NCI-H1930 (cell line): ENCODE measurements around the gene GGACT.
A peak's percentile ranks its signal among the peaks of the same experiment; 100 is the strongest.

Experiments
- DNase-seq, 2 experiments: peaks; one replicate each; lab custom pipeline; 2025; lab: John Stamatoyannopoulos, UW

The GGACT gene

DNA sequence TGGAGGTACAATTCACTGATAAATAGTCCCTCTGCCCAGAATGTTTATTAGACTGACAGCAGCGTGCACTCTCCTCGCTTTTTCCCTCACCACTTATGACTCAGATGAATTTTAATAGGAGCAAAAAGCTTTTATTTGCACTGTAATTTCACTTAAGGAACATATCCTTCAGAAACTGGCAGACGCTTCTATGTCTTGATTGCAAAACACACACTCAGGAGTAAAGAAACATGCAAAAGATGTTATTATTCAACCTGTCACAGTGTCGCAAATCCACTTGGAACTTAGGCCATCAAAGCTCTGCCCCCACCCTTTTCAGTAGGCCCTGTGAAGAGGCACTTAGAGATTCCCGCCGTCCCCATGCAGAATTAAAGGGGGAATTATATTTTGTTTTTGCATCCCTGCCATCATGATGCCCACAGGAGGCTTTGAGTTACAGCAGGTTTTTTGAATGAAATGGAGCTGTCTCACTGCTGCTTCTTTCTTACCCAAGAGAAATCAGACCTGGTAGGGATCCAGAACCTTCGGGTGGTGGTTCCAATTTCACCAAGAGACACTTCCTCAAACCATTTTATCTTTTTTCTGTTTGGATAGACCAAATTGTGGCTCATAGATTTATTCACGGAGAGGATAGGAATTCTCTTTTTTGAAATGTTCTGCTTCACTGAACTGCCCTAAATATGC, 74.5 kb downstream of the GGACT start:
- DNase-seq, result peak in 1 of 2 experiments; percentile 29

DNA sequence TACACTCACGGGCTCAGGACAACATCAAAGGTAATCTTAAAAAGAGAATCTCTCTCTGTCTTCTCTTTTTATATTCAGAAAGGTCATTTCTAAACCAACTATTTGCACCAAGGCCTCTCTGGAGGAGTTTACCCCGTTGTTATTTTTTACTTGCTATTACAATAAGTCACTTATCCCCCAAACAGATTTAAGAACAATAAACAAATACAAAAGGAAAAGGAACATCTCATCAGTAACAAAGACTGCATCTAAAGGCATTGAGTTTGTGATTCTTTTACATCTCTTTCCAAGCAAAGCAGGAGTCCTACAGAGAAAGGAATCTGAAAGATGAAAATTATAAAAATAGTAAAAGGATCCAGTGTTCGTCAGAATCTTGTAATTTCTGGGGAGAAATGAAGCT, 75.4 kb downstream of the GGACT start:
- no peak for DNase-seq

DNA sequence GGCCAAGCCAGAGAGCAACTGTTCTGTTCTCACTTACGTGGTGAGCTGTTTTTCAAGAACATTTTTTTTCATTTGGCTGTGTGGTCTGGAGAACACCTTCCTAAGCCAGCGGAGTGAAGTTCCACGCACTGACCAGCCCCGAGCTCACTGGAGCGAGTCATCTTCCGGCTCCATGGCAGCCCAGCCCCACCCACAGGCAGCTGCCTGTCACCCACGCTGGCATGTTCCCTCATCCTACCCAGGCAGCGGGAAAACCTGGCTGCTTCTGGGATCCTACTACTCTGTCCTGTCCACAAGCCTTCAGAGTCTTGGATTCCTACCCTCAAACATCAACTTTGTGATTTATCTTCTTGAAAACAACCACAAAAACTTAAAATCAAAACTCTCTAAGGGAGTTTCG, 76.2 kb downstream of the GGACT start:
- DNase-seq, result no peak

DNA sequence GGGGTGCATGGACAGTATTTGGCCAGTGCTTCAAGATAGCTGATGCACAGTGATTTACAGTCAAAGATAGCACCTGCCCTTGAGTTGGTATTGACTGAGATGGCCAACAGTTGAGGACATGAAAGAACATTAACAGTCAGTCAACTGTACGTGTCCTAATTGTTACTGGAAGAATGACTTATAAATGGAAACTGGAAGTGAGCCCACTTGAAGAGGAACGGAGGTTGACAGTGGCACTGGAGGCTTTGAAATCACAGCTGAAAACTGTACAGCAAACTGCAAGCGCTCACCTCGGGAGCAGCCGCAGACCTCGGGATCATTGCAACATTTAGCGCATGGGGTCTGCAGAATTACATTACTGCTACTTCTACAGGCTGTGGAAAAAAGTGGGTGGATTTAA, 77.1 kb downstream of the GGACT start:
- no peak for DNase-seq

DNA sequence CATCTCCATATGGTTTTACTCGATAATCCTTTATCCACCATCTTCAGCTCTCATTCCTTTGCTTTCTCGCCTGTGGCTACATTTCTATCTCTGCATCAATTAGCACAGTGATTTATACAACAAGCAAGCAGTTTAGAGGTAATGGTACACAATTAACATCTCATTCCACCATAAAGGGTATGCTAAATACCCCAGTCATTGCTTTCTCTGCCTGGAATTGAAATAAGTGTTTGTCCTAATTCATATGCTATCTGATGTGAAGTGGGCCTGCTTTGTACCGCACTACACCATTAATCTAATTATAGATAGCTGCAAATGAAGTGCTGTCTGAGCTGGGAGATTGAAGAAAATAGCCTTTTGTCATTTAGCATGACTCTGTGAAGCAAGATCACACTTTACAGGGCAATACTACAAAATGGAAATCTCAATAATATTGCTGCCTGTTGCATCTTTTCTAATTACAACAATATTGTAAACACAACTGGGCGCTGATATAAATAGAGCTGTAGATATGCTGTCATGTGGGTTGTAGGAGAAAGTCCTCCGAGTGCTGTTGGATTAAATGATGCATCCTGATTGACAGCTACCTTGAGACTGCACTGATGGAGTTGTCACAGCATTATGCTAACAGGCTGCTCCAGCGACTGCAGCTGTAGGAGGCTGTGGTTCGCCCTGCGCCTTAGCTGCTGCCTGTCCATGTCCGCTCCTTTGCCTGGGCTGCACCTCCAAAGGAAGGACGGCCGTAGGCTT, 78.2 kb downstream of the GGACT start:
- peak; percentile 39 to 50 for DNase-seq

DNA sequence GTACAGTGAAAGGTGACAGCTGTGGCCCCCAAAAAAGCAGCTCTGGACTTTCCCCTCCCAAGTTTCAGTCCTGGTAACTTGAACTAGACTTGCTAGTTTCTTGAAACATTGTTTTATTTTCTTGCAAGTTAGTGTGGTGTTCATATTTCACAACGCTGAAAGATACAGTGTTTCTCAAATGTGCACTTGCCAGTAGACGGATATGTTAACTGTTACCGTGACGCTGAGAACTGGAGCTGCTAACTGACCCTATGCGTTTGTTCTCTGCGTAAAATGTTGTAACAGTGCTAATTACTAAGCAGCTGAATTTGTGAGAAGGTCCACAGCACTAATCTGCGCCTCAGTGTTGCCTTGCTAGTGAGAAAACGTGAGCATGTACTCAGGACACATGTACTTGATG, 79.6 kb downstream of the GGACT start:
- peak; percentile 71 to 73 for DNase-seq

DNA sequence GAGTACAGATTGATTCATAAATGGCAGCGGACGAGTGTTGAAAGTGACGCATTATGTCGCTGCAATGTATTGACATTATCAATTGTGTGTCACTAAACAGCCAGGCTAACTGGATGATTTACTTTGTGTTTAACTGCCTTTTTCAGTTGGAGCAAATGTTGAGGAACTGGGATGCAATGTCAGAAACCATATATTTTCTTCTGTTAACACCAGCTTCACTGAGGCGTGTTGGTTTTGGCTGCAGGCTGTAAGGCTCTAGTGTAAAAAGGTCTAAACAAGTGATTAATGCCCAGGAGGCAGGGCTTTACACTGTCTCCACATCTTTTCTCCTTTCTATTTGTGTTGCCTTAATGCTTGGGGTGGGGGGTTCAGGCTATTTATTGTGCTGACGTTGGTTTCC, 80.1 kb downstream of the GGACT start:
- DNase-seq, result peak; percentile 96 to 97

DNA sequence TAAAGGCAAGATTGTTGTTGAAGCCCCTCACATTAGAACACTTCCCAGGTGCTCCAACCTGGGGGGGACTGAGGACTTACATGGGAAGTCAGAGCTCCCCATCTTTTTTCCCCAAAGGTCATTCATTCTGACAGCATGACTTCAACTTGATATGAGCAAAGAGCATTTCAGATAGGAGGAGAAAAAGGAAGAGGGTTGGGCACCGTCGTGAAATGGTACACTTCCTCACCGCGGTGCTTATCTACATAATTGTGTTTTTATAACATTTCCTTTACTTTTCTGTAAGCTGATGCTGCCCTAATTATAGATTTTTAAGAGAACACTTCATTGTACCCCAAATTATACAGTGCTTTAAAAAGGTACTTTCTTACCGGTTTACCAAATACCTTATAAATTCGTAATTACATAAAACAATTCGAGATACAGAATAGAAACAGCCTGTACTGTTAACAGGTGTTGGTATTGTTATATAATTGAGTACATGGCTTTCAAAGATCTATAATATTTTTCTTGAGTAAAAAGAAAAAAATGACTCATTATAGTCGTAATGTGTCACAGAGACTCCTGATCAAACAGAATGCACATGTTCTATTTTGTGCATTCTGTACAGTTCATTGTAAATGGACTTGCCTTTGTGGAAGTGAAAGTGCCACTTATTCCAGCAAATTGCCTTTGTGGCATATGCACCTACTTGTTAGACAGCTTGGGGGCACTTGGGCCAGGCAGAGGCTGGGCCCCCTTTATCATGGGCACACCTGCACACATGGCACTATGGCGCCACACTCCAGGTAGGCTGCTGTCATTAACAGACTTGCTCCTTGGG, 81.8 kb downstream of the GGACT start:
- peak; percentile 83 to 87 for DNase-seq

DNA sequence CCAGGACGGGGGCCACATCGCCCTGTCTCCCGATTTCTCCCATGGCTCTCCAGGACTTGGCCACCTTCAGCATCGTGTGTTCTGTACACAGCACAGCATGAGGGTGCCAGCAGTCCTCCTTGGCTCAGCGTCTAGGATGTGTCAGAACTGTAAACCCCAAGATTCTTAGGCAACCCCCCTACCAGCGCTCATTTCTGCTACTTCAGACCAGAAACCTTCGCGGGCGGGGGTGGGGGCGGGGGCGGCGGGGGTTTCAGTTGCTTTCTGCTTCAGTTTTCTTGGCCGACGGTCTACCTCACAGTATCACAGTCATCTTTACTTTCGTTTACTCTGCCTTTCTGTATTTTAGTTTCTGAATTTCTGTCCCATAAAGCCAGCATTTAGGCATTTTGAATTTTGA, 82.4 kb downstream of the GGACT start:
- no peak for DNase-seq

DNA sequence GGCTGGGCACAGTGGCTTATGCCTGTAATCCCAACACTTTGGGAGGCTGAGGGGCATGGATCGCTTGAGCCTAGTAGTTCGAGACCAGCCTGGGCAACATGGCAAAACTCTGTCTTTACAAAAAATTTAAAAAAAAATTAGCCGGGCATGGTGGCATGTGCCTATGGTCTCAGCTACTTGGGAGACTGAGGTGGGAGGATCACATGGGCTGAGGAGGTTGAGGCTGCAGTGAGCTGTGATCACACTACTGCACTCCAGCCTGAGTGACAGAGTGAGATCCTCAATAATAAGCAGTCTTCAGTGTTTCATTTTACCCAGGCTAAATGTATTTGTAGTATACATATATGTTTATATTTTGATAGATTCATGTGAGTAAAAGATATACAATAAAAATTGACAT, 85.0 kb downstream of the GGACT start:
- no peak for DNase-seq

DNA sequence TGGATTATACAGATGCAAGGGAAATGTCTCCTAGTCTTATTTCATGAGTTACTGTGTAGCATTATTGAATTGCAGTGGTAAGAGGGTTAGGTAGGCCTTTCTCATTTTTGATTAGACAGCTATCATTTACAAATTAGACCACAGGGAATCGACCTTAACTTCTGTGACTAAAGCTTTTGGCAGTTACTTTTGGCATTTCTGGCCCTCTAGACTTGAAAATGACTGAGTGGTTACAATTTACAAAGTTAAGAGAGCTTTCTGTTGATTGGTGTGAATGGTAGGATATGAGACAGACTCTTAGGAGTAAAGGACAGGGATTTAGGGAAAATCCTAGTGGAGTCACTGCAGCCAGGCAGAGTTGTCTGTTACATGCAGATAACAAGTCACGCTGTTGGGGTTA, 86.1 kb downstream of the GGACT start:
- no peak for DNase-seq

DNA sequence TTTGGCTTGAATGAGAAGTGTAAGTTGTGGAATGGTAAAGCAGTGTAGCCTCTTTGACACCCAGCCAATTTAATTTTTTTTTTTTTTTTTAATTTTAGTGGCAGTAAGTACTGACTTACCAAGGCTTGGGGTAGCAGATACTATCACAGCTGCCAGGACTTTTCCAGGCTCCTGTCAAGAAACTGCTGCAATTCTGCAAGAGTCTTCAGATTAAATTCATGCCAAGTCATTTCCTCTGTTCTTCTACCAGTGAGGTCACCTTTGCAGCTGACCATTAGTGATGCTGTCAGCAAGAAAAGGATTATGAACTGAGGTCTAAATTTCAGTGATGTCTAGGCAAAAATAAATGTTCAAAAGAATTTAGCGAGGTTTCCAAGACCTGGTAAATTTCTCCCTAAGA, 91.2 kb downstream of the GGACT start:
- DNase-seq, result no peak

DNA sequence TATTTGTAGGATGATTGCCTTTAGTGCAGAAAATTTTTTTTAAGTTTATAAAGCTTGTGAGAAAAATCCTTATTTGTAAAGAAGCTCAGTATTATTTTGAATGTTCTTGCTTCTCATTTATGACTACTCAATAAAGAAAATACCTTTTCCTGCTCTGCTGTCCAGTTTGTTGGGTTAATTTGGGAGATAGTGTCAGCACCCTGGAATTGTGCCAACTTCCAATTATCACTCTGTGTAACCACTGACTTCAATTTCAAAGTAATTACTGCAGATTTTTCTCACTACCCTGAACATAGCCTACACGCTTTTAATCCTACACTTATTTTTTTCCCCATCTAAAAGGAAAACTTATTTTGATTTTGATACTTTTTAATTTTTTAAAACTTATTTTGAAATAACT, 93.1 kb downstream of the GGACT start:
- peak; percentile 34 to 55 for DNase-seq

DNA sequence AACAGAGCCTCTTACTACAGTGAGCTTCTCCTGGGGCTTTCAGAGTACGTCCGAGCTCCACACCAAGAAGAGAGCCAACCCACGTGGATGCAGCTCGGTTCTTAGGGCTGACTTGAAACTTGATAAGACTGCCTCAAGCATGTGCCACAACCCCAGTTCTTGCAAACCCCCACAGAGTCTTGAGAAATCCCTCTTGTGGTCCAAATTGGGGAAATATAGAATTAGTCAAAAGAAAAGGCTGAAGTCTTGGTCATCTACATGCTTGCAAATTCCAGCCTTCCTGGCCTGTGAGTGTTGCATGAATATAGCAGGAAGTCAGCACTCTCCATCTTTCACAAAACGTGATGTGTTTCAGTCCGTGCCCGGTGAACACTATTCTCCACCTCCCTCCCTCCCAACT, 95.2 kb downstream of the GGACT start:
- DNase-seq, result no peak

DNA sequence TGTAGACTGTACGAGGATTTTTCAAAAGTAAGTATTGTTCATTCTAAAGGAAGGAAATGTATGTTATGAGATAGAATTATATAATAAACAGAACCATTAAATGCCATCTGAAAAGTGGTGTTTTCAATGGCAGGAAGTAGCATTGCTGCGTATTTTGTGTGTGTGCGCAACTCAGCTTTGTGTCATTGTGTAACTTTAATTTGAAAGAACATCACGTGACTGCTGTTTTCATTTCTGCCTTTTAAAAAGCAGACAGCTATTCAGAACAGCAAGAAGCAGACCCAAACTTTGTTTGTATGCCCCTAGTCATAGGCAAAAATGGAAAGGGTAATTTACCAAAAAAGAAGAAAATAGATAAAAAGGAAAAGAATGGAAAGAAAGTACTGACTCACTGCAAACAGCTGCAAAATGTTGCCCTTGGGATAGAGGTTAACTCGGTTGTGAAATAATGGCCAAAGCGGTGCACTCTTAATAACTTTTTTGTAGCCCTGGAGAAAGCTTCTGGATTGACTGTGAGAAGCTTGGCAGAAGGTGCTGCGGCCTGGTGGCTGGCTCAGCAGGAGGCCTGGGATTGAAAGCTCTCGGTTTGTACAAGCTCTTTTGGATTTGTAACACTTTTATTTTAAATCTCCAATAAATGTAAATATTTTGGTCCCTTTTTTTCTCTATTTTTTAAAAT, 97.3 kb downstream of the GGACT start:
- DNase-seq, result no peak

DNA sequence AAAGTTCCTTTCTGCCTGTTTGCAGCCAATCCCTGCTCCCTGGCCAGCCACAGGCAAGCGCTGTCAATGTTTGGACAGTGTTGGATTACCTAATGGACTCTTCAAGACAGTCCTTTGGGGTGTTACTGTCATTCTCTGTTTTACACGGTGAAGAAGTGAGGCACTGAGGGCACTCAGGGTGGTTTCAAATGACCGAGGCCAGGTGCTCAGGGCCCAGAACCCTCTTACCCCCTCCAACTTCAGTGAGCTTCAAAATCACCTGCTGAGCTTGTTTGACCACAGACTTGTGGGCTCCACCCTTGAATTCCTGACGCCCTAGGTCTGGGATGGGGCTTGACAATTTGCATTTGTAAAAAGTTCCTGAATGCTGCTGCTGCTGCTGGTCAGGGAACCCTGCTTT, 97.9 kb downstream of the GGACT start:
- peak; percentile 27 to 35 for DNase-seq

DNA sequence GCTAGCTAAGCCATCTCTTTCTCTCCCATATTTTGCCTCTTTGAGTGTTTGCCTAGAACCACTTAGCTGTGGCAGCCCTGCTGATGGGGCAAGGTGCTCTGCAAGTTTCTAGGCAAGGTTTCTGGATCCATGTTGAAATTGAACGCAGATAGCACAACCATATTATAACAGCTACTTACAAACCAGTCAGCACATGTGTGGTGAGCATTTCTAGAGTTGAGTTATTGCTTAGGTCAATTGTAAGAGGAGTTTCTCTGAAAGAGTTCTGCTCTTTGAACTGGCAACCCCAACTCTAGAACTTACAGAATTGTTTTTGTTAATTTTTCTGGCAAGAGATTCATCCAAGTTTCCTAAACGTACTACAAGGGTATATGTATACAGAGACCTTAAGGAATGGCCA, 103.3 kb downstream of the GGACT start:
- no peak for DNase-seq

DNA sequence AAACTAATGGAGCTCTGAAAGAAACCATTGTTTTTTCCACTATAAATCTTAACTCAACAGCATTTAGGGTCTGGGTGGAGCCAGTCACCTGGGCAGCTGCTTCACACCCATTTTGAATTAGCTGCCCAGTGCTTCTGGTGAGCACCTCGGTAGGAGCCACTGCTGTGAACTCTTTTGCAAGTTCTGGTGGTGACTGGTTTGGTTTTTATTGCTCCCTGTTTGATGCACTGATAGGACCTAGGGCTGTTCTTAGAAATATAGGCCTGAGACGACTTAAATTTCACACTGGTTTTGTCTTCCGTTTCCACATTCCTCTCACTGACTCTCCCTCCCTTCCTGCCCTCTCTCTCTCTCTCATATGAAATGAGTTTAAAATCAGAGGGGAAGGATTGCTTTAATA, 103.9 kb downstream of the GGACT start:
- no peak for DNase-seq

DNA sequence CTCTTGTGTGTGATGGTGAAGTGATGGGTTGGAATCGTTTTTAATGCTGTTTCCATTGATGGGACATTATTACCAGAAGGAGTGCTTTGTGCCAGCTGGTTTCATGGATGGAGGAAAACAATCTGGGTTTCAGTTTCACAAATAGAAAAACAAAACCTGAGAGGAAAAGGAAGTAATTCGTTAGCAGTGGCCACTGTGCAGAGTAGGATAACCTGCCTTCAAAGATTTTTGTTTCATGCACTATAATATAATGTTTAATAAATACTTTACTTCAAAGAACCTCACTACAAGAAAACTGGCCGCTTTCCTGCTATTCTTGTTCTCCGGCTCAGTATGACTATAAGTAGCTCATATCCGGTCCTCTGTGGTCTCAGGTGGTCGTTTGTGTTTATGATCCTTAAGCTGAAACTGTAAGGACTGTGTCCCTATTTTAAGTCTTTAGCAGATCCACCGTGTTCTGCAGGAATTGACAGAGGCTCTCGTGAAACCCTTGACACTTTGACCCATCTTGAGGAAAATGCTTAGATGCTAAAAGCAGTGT, 104.7 kb downstream of the GGACT start:
- DNase-seq, result no peak

DNA sequence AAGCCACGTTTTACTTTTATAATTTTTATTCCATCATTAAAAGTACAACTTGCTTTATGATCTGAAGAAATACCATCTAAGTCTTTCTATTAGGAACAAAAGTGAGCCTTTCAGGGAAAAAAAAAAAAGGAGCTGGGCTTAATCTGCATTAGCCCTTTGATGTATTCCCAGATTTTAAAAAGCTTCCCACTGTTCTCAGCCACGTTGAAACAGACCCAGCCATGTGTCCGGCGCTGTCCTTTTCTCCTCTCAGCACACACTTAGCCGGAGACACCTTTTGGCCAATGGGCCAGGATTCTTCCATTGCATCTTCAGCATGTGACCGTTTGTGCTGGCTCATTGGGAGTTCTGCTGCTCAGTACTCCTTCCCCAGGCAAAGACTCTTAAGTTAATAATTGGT, 105.5 kb downstream of the GGACT start:
- no peak for DNase-seq

DNA sequence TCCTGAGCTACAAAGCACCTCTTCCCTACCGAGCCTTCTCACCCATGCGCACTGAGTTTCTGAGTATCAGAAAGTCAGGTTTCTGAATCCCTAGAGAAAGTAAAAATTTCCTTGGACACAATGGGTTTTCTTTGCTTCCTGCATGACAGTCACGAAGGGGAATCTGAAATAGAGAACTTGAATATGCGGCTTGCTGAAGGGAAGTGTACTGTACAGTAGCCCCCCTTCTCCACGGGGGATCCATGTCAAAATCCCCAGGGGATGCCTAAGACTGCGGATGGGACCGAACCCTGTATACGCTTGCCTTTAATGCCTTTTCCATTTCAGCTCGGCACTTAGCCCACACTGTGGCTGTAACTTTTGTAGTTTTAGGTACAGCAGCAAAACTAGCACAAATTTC, 107.9 kb downstream of the GGACT start:
- DNase-seq, result no peak
